Spleen (tissue), 11 donors: Measurements from ENCODE around the gene COBL. TPM values are rescaled to one million over a fixed set of nuclear protein-coding genes. Genes with fewer than 3 reads are reported as not detected.

Source experiments
- DNase-seq: peaks from one replicate; pipeline ENCODE4 v3.0.0-alpha.2; 2020
- H3K27ac ChIP-seq, 8 donors: fragments of 200-600 bp; sonication (generic) in 7 of 8; 1 replicate in 4 of 8; 2 replicates in 4 of 8; pipeline versions ENCODE4 v1.5.0 to v1.8.0; 2016 to 2021; ENCODE audit warnings: inconsistent platforms in 4 of 8, mild to moderate bottlenecking in 4 of 8, moderate library complexity in 1 of 8
- H3K27me3 ChIP-seq, 7 donors: fragments of 200-600 bp; sonication (generic) in 6 of 7; replicated peaks in 1 of 7; 1 replicate in 4 of 7; 2 replicates in 3 of 7; pipeline versions ENCODE4 v1.5.0 to v1.8.0; 2016 to 2021; ENCODE audit warnings: inconsistent platforms in 3 of 7, mild to moderate bottlenecking in 1 of 7
- H3K36me3 ChIP-seq, 6 donors: fragments of 200-600 bp; sonication (generic) in 5 of 6; 1 replicate in 4 of 6; 2 replicates in 2 of 6; pipeline versions ENCODE4 v1.5.0 to v1.8.0; 2016 to 2021; ENCODE audit warnings: inconsistent platforms in 2 of 6
- H3K4me1 ChIP-seq, 6 donors: fragments of 200-600 bp; sonication (generic) in 5 of 6; 1 replicate in 3 of 6; 2 replicates in 3 of 6; pipeline versions ENCODE4 v1.5.0 to v1.8.0; 2016 to 2021; ENCODE audit warnings: inconsistent platforms in 3 of 6
- H3K4me3 ChIP-seq, 8 donors: fragments of 200-600 bp; sonication (generic) in 7 of 8; 1 replicate in 4 of 8; 2 replicates in 4 of 8; pipeline versions ENCODE4 v1.5.0 to v1.8.0; 2016 to 2021; ENCODE audit warnings: inconsistent platforms in 4 of 8, mild to moderate bottlenecking in 4 of 8, moderate library complexity in 2 of 8
- H3K9me3 ChIP-seq, 8 donors: fragments of 200-600 bp; sonication (generic) in 7 of 8; 1 replicate in 4 of 8; 2 replicates in 4 of 8; pipeline versions ENCODE4 v1.5.0 to v1.8.0; 2016 to 2021; ENCODE audit warnings: inconsistent platforms in 4 of 8
- POLR2A ChIP-seq, 3 donors: fragments of 450-650 bp; IDR thresholded peaks; one replicate each; pipeline ENCODE4 v1.5.1; 2017; ENCODE audit warnings: antibody characterized with exemption in 3 of 3, mild to moderate bottlenecking in 1 of 3
- POLR2AphosphoS5 ChIP-seq, 3 donors: sonication (generic); formaldehyde crosslinking; IDR thresholded peaks; one replicate each; pipeline ENCODE4 v1.5.1; 2017; ENCODE audit warnings: antibody characterized with exemption in 3 of 3
- WGBS, 5 donors: extraction: QIAGEN DNeasy Blood & Tissue Kit in 3 of 5; methylation state at CpG; one replicate each; pipeline versions ENCODE4 v1.1.5 to v1.1.7; 2013 to 2018; 5-methylcytosine and 5-hydroxymethylcytosine counted together
- intact Hi-C: fragments of 100-400 bp; cut with DNase I; formaldehyde crosslinking; loops from one replicate; pipeline ENCODE4 v1.15.0; 2023; ENCODE audit warnings: low total_unique reads
- polyA plus RNA-seq, 3 donors: library from polyadenylated mRNA; stranded (reverse); fragments of 200-250 nt; gene quantifications; one replicate each; pipeline ENCODE4 v1.2.1, GENCODE V29; 2013
- total RNA-seq, 7 donors: library from RNA; depleted of rRNA in 3 of 7; stranded (reverse); fragments of >200 nt in 3 of 7; fragmentation: NEBNext Ultra II Directional in 4 of 7; extraction: Animal tissue kit (Norgen Biotek cat#: 25700) in 4 of 7; gene quantifications; one replicate each; pipeline versions ENCODE4 v1.1.0 to v1.2.1, GENCODE V29; 2016 to 2021
- TF ChIP-seq, protein P1 (sequence below), 11 experiments: fragments of 200-600 bp in 7 of 11; fragments of 450-650 bp in 4 of 11; sonication (generic) in 4 of 11; IDR thresholded peaks in 8 of 11; conservative IDR thresholded peaks in 3 of 11; 1 replicate in 7 of 11; 2 replicates in 4 of 11; pipeline versions ENCODE4 v1.4.0 to v1.8.0; 2016 to 2021; ENCODE audit warnings: antibody characterized with exemption in 11 of 11, inconsistent platforms in 4 of 11, mild to moderate bottlenecking in 1 of 11
- donor health status: healthy with polysubstance abuse.
- donor health status: DM: no; HTN: no; CAD: no; lungs with moderate emphysema.
- donor health status: DM: no; HTN: no; CAD: no.
- donor health status: Bipolar disorder and iron deficiency.
- donor health status: healthy.
- donor health status: DM: no; HTN: no; CAD: no.
- donor health status: DM: yes; HTN: yes; CAD: no.

COBL gene
- total and polyA plus RNA-seq, 10 donors, result 0.09 to 0.80 (median 0.57) TPM; not detected in 1

DNA sequence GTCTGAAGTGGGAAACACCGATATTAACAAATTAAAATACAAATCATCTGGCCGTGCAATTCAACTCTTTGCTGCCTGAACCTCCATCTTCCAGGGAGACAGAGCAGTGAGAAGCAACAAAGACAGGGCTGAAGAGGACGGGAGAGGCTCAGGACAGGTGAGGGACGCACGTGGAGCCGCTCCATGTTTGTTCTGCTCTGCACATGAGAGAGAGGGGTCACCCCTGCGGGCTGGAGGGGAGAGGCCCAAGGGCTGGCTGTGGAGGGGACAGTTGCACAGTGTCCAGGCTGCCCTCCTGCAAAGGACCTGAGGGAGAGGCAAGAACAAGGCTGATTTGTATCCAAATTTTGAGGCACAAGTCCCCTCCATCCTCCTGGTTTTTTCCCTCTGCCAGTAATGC lies 41.7 kb downstream of the COBL start:
- intact Hi-C loops, result no loop called here
- Histone ChIP-seq H3K4me3 (no peak overlapping the region), H3K9me3 (no peaks in the 10 kb centered on the region), H3K27me3 (peaks cover 0 to 3% (median 0%) of the 10 kb centered on the region in 7 donors), H3K27ac (no peak overlapping the region), H3K36me3 (no peaks in the 10 kb centered on the region), H3K4me1 (no peaks in the 10 kb centered on the region)
- 76 to 85% (median 82%) methylated on average over 7 of the region's 7 CpGs for WGBS, 5 donors
- no peak for DNase-seq
- TF ChIP-seq, protein P1, sequence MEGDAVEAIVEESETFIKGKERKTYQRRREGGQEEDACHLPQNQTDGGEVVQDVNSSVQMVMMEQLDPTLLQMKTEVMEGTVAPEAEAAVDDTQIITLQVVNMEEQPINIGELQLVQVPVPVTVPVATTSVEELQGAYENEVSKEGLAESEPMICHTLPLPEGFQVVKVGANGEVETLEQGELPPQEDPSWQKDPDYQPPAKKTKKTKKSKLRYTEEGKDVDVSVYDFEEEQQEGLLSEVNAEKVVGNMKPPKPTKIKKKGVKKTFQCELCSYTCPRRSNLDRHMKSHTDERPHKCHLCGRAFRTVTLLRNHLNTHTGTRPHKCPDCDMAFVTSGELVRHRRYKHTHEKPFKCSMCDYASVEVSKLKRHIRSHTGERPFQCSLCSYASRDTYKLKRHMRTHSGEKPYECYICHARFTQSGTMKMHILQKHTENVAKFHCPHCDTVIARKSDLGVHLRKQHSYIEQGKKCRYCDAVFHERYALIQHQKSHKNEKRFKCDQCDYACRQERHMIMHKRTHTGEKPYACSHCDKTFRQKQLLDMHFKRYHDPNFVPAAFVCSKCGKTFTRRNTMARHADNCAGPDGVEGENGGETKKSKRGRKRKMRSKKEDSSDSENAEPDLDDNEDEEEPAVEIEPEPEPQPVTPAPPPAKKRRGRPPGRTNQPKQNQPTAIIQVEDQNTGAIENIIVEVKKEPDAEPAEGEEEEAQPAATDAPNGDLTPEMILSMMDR (IDR thresholded peaks at IDR 0.05 in 8 of 11, conservative IDR thresholded peaks at IDR 0.05 in 3 of 11), result no peak
- TF ChIP-seq POLR2A (IDR thresholded peaks at IDR 0.05), result no peak
- TF ChIP-seq POLR2AphosphoS5 (IDR thresholded peaks at IDR 0.05), result no peak

- H3K4me3 ChIP-seq, result no peak overlapping the region
- no peaks in the 10 kb centered on the region for H3K27me3 ChIP-seq
- no peaks in the 10 kb centered on the region for H3K9me3 ChIP-seq
- no peak overlapping the region for H3K27ac ChIP-seq
- WGBS, 5 donors, result 82 to 88% (median 86%) methylated on average over 10 of the region's 10 CpGs
- TF ChIP-seq POLR2A (IDR thresholded peaks at IDR 0.05) (no peak), POLR2AphosphoS5 (IDR thresholded peaks at IDR 0.05) (no peak)
- TF ChIP-seq, protein P1 (IDR thresholded peaks at IDR 0.05 in 8 of 11, conservative IDR thresholded peaks at IDR 0.05 in 3 of 11), result no peak
- H3K4me1 ChIP-seq, result no peaks in the 10 kb centered on the region
- no peak for DNase-seq
- H3K36me3 ChIP-seq, result no peaks in the 10 kb centered on the region
- intact Hi-C loops, result no loop called here
Observed at GRCh38 chr7:51274001-51274400, 42.6 kb downstream of the COBL start.

- TF ChIP-seq POLR2A (IDR thresholded peaks at IDR 0.05), result no peak
- no peak for TF ChIP-seq POLR2AphosphoS5 (IDR thresholded peaks at IDR 0.05)
- TF ChIP-seq, protein P1 (IDR thresholded peaks at IDR 0.05 in 8 of 11, conservative IDR thresholded peaks at IDR 0.05 in 3 of 11), result no peak
- WGBS, 5 donors, result 86 to 93% (median 92%) methylated on average over 1 of the region's 1 CpG
- Histone ChIP-seq H3K27ac (no peak overlapping the region), H3K4me1 (no peaks in the 10 kb centered on the region), H3K27me3 (no peaks in the 10 kb centered on the region), H3K36me3 (no peaks in the 10 kb centered on the region), H3K4me3 (no peak overlapping the region), H3K9me3 (no peaks in the 10 kb centered on the region)
- intact Hi-C loops, result no loop called here
- DNase-seq, result no peak
Observed at GRCh38 chr7:51273360-51273759, 43.2 kb downstream of the COBL start.

DNA sequence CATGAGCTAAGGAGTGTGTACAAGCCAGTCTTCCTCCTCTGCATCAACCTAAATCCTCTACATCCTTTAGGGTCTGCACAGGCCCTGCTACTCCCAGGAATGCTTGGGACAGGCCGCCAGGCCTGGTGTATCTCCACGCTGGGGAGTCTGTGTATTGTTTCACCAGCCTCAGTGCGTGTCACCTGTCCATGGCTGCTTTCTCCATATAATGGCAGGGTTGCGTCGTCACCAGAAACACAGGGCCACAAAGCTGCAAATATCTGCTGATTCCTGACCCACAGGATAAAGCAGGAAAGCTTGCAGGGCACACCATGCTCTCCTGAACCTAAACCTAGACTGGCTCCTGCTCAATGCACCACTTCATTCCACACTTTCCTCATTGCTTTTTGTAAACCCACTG lies 45.6 kb downstream of the COBL start:
- no peak for DNase-seq
- H3K4me3 ChIP-seq, result no peak overlapping the region

More for the DNA sequence above, 45.6 kb downstream of the COBL start:
- Histone ChIP-seq H3K9me3 (no peaks in the 10 kb centered on the region), H3K4me1 (no peaks in the 10 kb centered on the region), H3K27ac (no peak overlapping the region), H3K36me3 (no peaks in the 10 kb centered on the region), H3K27me3 (no peaks in the 10 kb centered on the region)
- intact Hi-C loops, result no loop called here
- TF ChIP-seq POLR2AphosphoS5 (IDR thresholded peaks at IDR 0.05), result no peak
- TF ChIP-seq, protein P1 (IDR thresholded peaks at IDR 0.05 in 8 of 11, conservative IDR thresholded peaks at IDR 0.05 in 3 of 11), result no peak
- WGBS, 5 donors, result 85 to 94% (median 89%) methylated on average over 5 of the region's 5 CpGs
